Measurements from ENCODE around the gene ASAP3. TPM values are rescaled to one million over a fixed set of nuclear protein-coding genes. Genes with fewer than 3 reads are reported as not detected.

ASAP3 gene
- total RNA-seq, 6 experiments from 2014 or later = 5.9 to 14.5 (median 12.3) TPM

DNA sequence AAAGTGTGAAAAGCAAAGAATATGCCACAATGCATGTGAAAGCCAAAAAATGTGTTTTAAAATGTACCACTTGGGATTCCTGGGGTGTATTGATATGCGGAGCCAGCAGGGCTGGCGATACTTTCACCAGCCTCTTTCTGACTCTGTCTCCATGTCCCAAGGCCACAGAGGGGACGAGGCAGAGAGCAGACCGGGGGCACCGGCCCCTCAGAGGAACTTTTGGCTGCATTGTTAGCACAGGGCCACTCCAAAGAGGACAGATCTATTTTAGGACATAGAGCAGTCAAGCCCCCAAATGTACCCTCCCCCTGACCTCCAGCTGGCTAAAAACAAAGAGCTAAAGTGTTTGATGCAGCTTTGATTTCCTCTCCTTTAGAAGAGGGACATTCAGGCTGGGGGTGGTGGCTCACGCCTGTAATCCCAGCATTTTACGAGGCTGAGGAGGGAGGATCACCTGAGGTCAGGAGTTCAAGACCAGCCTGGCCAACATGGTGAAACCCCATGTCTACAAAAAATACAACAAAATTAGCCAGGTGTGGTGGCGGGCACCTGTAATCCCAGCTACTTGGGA is 88.7 kb downstream of the ASAP3 start:
- no peaks in the 10 kb centered on the region for H3K9me3 Mint-ChIP-seq
- peaks cover 2% of the 10 kb centered on the region; the same call in 1 of the 2 replicates for H3K27me3 Mint-ChIP-seq (ENCODE audit: insufficient read depth)
- DNase-seq = no peak
- 0 out of 2 replicates have a peak, but pooled peaks cover 4% of the 10 kb centered on the region for H3K36me3 Mint-ChIP-seq (ENCODE audit: low read depth)
- peak overlapping the region; percentile 83 for H3K27ac Mint-ChIP-seq
- TF ChIP-seq, protein P1, sequence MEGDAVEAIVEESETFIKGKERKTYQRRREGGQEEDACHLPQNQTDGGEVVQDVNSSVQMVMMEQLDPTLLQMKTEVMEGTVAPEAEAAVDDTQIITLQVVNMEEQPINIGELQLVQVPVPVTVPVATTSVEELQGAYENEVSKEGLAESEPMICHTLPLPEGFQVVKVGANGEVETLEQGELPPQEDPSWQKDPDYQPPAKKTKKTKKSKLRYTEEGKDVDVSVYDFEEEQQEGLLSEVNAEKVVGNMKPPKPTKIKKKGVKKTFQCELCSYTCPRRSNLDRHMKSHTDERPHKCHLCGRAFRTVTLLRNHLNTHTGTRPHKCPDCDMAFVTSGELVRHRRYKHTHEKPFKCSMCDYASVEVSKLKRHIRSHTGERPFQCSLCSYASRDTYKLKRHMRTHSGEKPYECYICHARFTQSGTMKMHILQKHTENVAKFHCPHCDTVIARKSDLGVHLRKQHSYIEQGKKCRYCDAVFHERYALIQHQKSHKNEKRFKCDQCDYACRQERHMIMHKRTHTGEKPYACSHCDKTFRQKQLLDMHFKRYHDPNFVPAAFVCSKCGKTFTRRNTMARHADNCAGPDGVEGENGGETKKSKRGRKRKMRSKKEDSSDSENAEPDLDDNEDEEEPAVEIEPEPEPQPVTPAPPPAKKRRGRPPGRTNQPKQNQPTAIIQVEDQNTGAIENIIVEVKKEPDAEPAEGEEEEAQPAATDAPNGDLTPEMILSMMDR (IDR thresholded peaks at IDR 0.05) = no peak
- peaks cover 6% of the 10 kb centered on the region; the same call in 1 of the 2 replicates for H3K4me1 Mint-ChIP-seq (ENCODE audit: low read depth)
- peak overlapping the region; percentile 71 for H3K4me3 Mint-ChIP-seq

DNA sequence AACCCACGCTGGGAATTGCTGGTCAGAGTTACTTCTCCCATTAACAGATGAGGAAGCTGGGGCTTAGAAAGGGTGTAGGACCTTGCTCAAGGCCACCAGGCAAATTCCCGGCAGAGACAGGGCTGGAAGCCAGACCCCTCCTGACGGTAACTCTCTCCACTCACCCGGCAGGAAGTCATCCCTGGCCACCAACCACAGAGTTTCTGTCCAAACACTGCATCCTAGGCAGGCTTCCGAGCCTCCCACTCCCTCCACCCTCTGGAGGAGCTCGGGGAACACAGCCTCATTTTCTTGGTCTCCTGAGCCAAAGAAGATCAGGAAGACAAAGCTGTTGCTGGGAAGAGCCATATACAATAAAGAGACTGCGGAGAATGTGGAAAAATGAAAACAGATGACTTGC is 89.3 kb downstream of the ASAP3 start:
- Mint-ChIP-seq H3K27me3 (ENCODE audit: insufficient read depth) (peaks cover 3% of the 10 kb centered on the region; the same call in 1 of the 2 replicates), H3K27ac (peak overlapping the region; percentile 83), H3K36me3 (ENCODE audit: low read depth) (0 out of 2 replicates have a peak, but pooled peaks cover 4% of the 10 kb centered on the region), H3K4me3 (peak overlapping the region; percentile 71), H3K4me1 (ENCODE audit: low read depth) (peaks cover 5% of the 10 kb centered on the region; the same call in 1 of the 2 replicates), H3K9me3 (no peaks in the 10 kb centered on the region)
- peak; percentile 62 for DNase-seq
- TF ChIP-seq, protein P1 (IDR thresholded peaks at IDR 0.05) = no peak

DNA sequence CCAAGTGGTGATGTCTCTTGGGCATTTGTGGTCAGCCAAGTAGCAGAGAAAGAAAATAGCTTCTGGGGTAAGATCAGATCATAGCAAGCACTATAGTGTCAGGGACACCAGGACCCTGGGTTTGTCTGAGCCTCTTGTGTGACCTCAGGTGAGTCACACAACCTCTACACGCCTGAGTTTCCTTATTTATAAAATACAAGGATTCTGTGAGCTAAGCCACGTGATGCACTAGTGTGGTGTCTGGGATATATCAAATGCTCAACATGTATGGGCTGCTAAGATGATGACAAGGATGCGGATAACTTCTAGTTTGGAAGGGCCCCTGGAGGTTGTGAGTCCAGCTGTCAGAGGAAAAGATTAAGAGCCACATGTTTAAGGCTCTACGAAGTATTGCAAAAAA is 89.8 kb downstream of the ASAP3 start:
- Mint-ChIP-seq H3K36me3 (ENCODE audit: low read depth) (0 out of 2 replicates have a peak, but pooled peaks cover 4% of the 10 kb centered on the region), H3K27me3 (ENCODE audit: insufficient read depth) (peaks cover 3% of the 10 kb centered on the region; the same call in 1 of the 2 replicates), H3K9me3 (no peaks in the 10 kb centered on the region), H3K4me3 (peak overlapping the region; percentile 71), H3K27ac (peak overlapping the region; percentile 83), H3K4me1 (ENCODE audit: low read depth) (peaks cover 5% of the 10 kb centered on the region; the same call in 1 of the 2 replicates)
- peak; percentile 66 for DNase-seq
- TF ChIP-seq, protein P1 (IDR thresholded peaks at IDR 0.05) = no peak

DNA sequence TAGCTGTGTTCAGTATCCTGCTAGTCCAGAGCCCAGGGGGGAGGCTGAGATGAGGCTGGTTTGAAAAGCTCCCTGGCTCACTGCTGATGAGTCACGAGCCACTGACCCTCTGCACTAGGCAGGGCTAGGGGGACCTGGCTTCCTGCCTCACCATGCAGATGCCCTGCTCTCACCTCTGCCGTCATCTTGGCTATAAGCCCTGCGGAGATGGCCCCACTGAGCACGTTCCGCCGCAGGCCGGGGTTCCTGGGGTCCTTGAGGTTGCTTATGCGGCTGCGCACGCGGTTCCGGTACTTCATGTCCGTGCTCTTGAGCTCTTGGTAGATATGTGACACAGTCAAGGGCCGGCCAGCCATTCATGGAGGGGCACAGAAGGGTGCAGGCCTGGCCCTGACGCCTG is 90.3 kb downstream of the ASAP3 start:
- peak overlapping the region; percentile 83 for H3K27ac Mint-ChIP-seq
- TF ChIP-seq, protein P1 (IDR thresholded peaks at IDR 0.05) = no peak
- peak overlapping the region; percentile 71 for H3K4me3 Mint-ChIP-seq
- H3K27me3 Mint-ChIP-seq (ENCODE audit: insufficient read depth) = peaks cover 3% of the 10 kb centered on the region; the same call in 1 of the 2 replicates
- DNase-seq = peak; percentile 43
- H3K36me3 Mint-ChIP-seq (ENCODE audit: low read depth) = 0 out of 2 replicates have a peak, but pooled peaks cover 4% of the 10 kb centered on the region
- H3K4me1 Mint-ChIP-seq (ENCODE audit: low read depth) = peaks cover 5% of the 10 kb centered on the region; the same call in 1 of the 2 replicates
- no peaks in the 10 kb centered on the region for H3K9me3 Mint-ChIP-seq

DNA sequence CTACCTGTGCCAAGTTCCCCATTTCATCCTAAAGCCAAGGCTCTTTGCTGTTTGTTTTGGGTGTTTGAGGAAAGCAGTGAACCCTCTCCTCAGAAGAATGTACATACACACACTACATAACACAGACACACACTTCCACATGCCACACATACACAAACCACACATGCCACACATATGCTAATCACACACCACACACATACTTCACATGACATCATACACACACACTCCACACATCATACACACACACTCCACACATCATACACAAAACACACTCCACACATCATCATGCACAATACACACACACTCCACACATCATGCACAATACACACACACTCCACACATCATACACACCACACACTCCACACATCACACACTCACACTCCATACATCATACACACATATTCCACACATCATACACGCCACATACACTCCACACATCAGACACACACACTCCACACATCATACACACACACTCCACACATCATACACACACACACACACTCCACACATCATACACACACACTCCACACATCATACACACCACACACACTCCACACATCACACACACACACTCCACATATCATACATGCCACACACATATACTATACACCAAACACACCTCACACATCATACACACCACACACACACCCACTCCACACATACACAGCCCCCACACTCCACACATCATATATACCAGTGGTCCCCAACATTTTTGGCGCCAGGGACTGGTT is 91.7 kb downstream of the ASAP3 start:
- no peak overlapping the region for H3K27ac Mint-ChIP-seq
- no peaks in the 10 kb centered on the region for H3K9me3 Mint-ChIP-seq
- 0 out of 2 replicates have a peak, but pooled peaks cover 4% of the 10 kb centered on the region for H3K36me3 Mint-ChIP-seq (ENCODE audit: low read depth)
- no peak overlapping the region for H3K4me3 Mint-ChIP-seq
- no peak for DNase-seq
- peaks cover 5% of the 10 kb centered on the region; the same call in 1 of the 2 replicates for H3K4me1 Mint-ChIP-seq (ENCODE audit: low read depth)
- H3K27me3 Mint-ChIP-seq (ENCODE audit: insufficient read depth) = peaks cover 3% of the 10 kb centered on the region; the same call in 1 of the 2 replicates
- TF ChIP-seq, protein P1 (IDR thresholded peaks at IDR 0.05) = no peak

Measured in HFFc6 (cell line).